HG03575 (cell line): ENCODE data around the gene NHSL1.

Source experiments
- ATAC-seq: cut with Tn5 transposase; IDR thresholded peaks from one replicate; pipeline ENCODE4 v1.9.1; 2021; ENCODE audit not compliant: unreplicated experiment, insufficient number of reproducible peaks, low FRiP score; ENCODE audit errors: extremely low read depth

NHSL1 gene

GRCh38 chr6:138500045-138500665 lies 861 bp upstream of the NHSL1 start:
- ATAC-seq, result no peak

- no peak for ATAC-seq
Observed at GRCh38 chr6:138498629-138499302, 528 bp downstream of the NHSL1 start.

GRCh38 chr6:138497286-138497685 lies 2.0 kb downstream of the NHSL1 start:
- no peak for ATAC-seq

- no peak for ATAC-seq
Observed at GRCh38 chr6:138494312-138494711, 5.0 kb downstream of the NHSL1 start.

GRCh38 chr6:138493413-138493812 lies 5.9 kb downstream of the NHSL1 start:
- ATAC-seq, result no peak

- no peak for ATAC-seq
Observed at GRCh38 chr6:138492871-138493270, 6.4 kb downstream of the NHSL1 start.

- no peak for ATAC-seq
Observed at GRCh38 chr6:138492113-138492512, 7.2 kb downstream of the NHSL1 start.

- no peak for ATAC-seq
Observed at GRCh38 chr6:138491017-138491416, 8.3 kb downstream of the NHSL1 start.

- ATAC-seq, result no peak
Observed at GRCh38 chr6:138489846-138490245, 9.4 kb downstream of the NHSL1 start.

- ATAC-seq, result no peak
Observed at GRCh38 chr6:138487102-138487604, 12.1 kb downstream of the NHSL1 start.

GRCh38 chr6:138486249-138487101 lies 12.8 kb downstream of the NHSL1 start:
- no peak for ATAC-seq

GRCh38 chr6:138485586-138486248 lies 13.6 kb downstream of the NHSL1 start:
- ATAC-seq, result no peak

GRCh38 chr6:138485005-138485545 lies 14.2 kb downstream of the NHSL1 start:
- no peak for ATAC-seq

- ATAC-seq, result no peak
Observed at GRCh38 chr6:138484018-138484731, 15.1 kb downstream of the NHSL1 start.

GRCh38 chr6:138482816-138483215 lies 16.5 kb downstream of the NHSL1 start:
- no peak for ATAC-seq

- ATAC-seq, result no peak
Observed at GRCh38 chr6:138480279-138480949, 18.9 kb downstream of the NHSL1 start.

- no peak for ATAC-seq
Observed at GRCh38 chr6:138477913-138478539, 21.3 kb downstream of the NHSL1 start.
